ENCODE data around the gene CITED2. TPM values are rescaled to one million over a fixed set of nuclear protein-coding genes. Genes with fewer than 3 reads are reported as not detected.

CITED2 gene
- total and polyA plus RNA-seq, 2 experiments from 2014 or later, result 644 to 1,192 TPM

DNA sequence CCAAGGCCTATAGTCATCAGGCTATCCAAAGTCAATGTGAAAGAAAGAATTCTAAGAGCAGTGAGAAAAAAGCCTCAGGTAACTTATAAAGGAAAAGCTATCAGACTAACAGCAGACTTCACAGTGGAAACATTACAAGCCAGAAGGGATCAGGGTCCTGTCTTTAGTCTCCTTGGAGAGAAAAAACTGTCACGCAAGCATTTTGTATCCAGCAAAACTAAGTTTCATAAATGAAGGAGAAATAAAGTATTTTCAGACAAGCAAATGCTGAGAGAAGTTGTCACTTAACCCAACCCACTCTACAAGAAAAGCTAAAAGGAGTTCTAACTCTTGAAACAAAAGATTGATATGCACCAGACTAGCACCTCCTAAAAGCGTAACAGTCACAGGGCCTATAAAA, 28.1 kb downstream of the CITED2 start:
- TF ChIP-seq EZH2 (IDR thresholded peaks at IDR 0.05; ENCODE audit: insufficient read depth, poor library complexity, severe bottlenecking), result no peak
- TF ChIP-seq EZH2phosphoT487 (IDR thresholded peaks at IDR 0.05; ENCODE audit: insufficient read depth, low read depth), result no peak
- Histone ChIP-seq H3K9me2 (ENCODE audit: insufficient read depth) (no peaks in the 10 kb centered on the region), H4K20me1 (ENCODE audit: insufficient read depth) (no peaks in the 10 kb centered on the region), H3F3A (ENCODE audit: insufficient read depth) (no peaks in the 10 kb centered on the region), H3K9me3 (ENCODE audit: low read depth) (no peaks in the 10 kb centered on the region), H2AFZ (no peak overlapping the region), H3K79me2 (ENCODE audit: insufficient read depth) (no peaks in the 10 kb centered on the region), H3K9ac (no peak overlapping the region), H3K4me2 (ENCODE audit: unreplicated experiment) (no peak overlapping the region), H3K4me1 (ENCODE audit: insufficient read depth) (no peaks in the 10 kb centered on the region), H3K4me3 (no peak overlapping the region), H3K27ac (no peak overlapping the region), H3K36me3 (ENCODE audit: low read depth) (no peaks in the 10 kb centered on the region), H3K27me3 (replicated peaks; ENCODE audit: insufficient read depth) (no peaks in the 10 kb centered on the region)
- WGBS, 2 experiments (ENCODE audit: low coverage in 1 of 2, low lambda C conversion rate in 2 of 2, missing lambda C conversion rate in 2 of 2), result 96 to 100% methylated on average over 2 of the region's 2 CpGs
- no peak for DNase-seq
- in situ Hi-C loops (cut with MboI), result no loop called here

GRCh38 chr6:139344186-139344963, 30.1 kb downstream of the CITED2 start:
- TF ChIP-seq EZH2phosphoT487 (IDR thresholded peaks at IDR 0.05; ENCODE audit: insufficient read depth, low read depth) (no peak), EZH2 (IDR thresholded peaks at IDR 0.05; ENCODE audit: insufficient read depth, poor library complexity, severe bottlenecking) (no peak)
- H3K79me2 ChIP-seq (ENCODE audit: insufficient read depth), result no peaks in the 10 kb centered on the region
- 79 to 80% methylated on average over 4 of the region's 4 CpGs for WGBS, 2 experiments (ENCODE audit: low coverage in 1 of 2, low lambda C conversion rate in 2 of 2, missing lambda C conversion rate in 2 of 2)
- in situ Hi-C loops (cut with MboI), result no loop called here
- no peaks in the 10 kb centered on the region for H3K9me3 ChIP-seq (ENCODE audit: low read depth)
- H3K27ac ChIP-seq, result no peak overlapping the region
- H3K9me2 ChIP-seq (ENCODE audit: insufficient read depth), result no peaks in the 10 kb centered on the region
- H3F3A ChIP-seq (ENCODE audit: insufficient read depth), result peaks cover 4% of the 10 kb centered on the region; the same call in 1 of the 2 replicates
- no peak overlapping the region for H3K9ac ChIP-seq
- no peak overlapping the region for H3K4me2 ChIP-seq (ENCODE audit: unreplicated experiment)
- H3K27me3 ChIP-seq (replicated peaks; ENCODE audit: insufficient read depth), result no peaks in the 10 kb centered on the region
- H2AFZ ChIP-seq, result no peak overlapping the region
- no peak for DNase-seq
- H3K4me3 ChIP-seq, result no peak overlapping the region
- H3K36me3 ChIP-seq (ENCODE audit: low read depth), result no peaks in the 10 kb centered on the region
- no peaks in the 10 kb centered on the region for H4K20me1 ChIP-seq (ENCODE audit: insufficient read depth)
- H3K4me1 ChIP-seq (ENCODE audit: insufficient read depth), result peaks cover 2% of the 10 kb centered on the region; the same call in 1 of the 2 replicates

DNA sequence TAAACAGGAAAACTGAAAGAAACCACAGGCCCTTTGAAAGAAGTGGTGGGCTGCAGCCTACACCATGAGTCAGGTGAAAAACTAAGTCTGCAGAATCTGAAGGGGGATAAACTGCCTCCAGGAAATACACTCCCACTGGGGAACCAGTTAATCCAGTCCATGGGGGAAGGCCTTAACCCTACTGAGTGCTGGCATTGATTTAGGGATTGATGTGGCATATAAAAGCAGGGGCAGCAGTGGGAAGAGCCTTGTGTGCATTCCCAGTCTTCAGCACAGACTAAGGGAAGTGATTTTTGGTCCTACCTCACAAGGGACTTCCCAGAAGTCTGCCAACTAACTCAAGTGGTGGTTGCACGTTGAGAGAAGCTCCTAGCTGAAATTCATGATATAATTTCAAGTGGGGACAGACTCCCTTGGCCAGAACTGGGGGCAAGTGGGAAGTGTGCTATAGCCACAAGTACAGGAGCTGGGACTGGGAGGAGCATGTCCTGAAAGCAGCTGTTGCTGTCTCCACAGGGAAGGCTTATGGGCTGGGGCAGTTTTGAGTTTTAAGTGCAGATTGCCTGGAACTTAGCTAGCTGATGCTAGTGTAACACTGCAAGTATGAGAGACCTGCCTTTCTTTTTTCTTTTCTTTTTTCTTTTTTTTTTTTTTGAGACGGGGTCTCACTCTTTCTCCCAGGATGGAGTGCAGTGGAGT, 31.2 kb downstream of the CITED2 start:
- H2AFZ ChIP-seq, result no peak overlapping the region
- H3F3A ChIP-seq (ENCODE audit: insufficient read depth), result peaks cover 11% of the 10 kb centered on the region
- H3K36me3 ChIP-seq (ENCODE audit: low read depth), result no peaks in the 10 kb centered on the region
- peaks cover 14% of the 10 kb centered on the region for H3K4me1 ChIP-seq (ENCODE audit: insufficient read depth)
- H3K27me3 ChIP-seq (replicated peaks; ENCODE audit: insufficient read depth), result no peaks in the 10 kb centered on the region
- H3K9ac ChIP-seq, result no peak overlapping the region
- H4K20me1 ChIP-seq (ENCODE audit: insufficient read depth), result no peaks in the 10 kb centered on the region
- no peak overlapping the region for H3K4me3 ChIP-seq
- TF ChIP-seq EZH2 (IDR thresholded peaks at IDR 0.05; ENCODE audit: insufficient read depth, poor library complexity, severe bottlenecking) (no peak), EZH2phosphoT487 (IDR thresholded peaks at IDR 0.05; ENCODE audit: insufficient read depth, low read depth) (no peak)
- in situ Hi-C loops (cut with MboI), result no loop called here
- H3K79me2 ChIP-seq (ENCODE audit: insufficient read depth), result no peaks in the 10 kb centered on the region
- WGBS, 2 experiments (ENCODE audit: low coverage in 1 of 2, low lambda C conversion rate in 2 of 2, missing lambda C conversion rate in 2 of 2), result 57 to 73% methylated on average over 2 of the region's 2 CpGs
- no peak overlapping the region for H3K4me2 ChIP-seq (ENCODE audit: unreplicated experiment)
- H3K9me3 ChIP-seq (ENCODE audit: low read depth), result no peaks in the 10 kb centered on the region
- no peaks in the 10 kb centered on the region for H3K9me2 ChIP-seq (ENCODE audit: insufficient read depth)
- H3K27ac ChIP-seq, result no peak overlapping the region
- no peak for DNase-seq

DNA sequence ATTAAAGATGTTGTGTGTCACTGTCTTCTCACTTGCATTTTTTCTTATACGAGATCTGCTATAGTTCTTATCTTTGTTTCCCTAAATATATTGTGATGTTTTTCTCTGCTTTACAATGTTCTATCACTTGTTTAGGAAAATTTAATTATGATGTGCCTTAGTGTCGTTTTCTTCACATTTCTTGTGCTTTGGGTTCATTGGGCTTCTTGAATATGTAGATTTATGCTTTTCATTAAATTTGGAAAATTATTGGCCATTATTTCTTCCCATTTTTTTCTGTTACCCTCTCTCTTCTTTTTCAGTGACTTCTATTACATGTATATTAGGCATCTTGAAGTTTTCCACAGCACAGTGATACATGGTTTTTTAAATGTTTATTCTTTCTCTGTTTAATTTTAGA, 33.4 kb downstream of the CITED2 start:
- Histone ChIP-seq H3K27ac (no peak overlapping the region), H3K9me3 (ENCODE audit: low read depth) (no peaks in the 10 kb centered on the region), H3K4me2 (ENCODE audit: unreplicated experiment) (no peak overlapping the region), H3K36me3 (ENCODE audit: low read depth) (no peaks in the 10 kb centered on the region), H3K9ac (no peak overlapping the region), H4K20me1 (ENCODE audit: insufficient read depth) (no peaks in the 10 kb centered on the region), H3K27me3 (replicated peaks; ENCODE audit: insufficient read depth) (no peaks in the 10 kb centered on the region), H3K9me2 (ENCODE audit: insufficient read depth) (no peaks in the 10 kb centered on the region), H3K4me3 (no peak overlapping the region), H3F3A (ENCODE audit: insufficient read depth) (peaks cover 14% of the 10 kb centered on the region), H2AFZ (no peak overlapping the region), H3K4me1 (ENCODE audit: insufficient read depth) (peaks cover 21% of the 10 kb centered on the region), H3K79me2 (ENCODE audit: insufficient read depth) (no peaks in the 10 kb centered on the region)
- 94 to 98% methylated on average over 2 of the region's 2 CpGs for WGBS, 2 experiments (ENCODE audit: low coverage in 1 of 2, low lambda C conversion rate in 2 of 2, missing lambda C conversion rate in 2 of 2)
- in situ Hi-C loops (cut with MboI), result no loop called here
- DNase-seq, result no peak
- TF ChIP-seq EZH2phosphoT487 (IDR thresholded peaks at IDR 0.05; ENCODE audit: insufficient read depth, low read depth), result no peak
- no peak for TF ChIP-seq EZH2 (IDR thresholded peaks at IDR 0.05; ENCODE audit: insufficient read depth, poor library complexity, severe bottlenecking)
